Neutrophil (primary cell): ENCODE measurements around the gene FYN.

ENCODE experiments used
- H3K27ac ChIP-seq: fragments of 200-600 bp; sonication (generic); 2 replicates; pipeline ENCODE4 v1.5.1; 2016; ENCODE audit warnings: mild to moderate bottlenecking, moderate library complexity
- H3K27me3 ChIP-seq: fragments of 200-600 bp; sonication (generic); 2 replicates; pipeline ENCODE4 v1.6.0; 2016; ENCODE audit warnings: mild to moderate bottlenecking
- H3K36me3 ChIP-seq: fragments of 200-600 bp; sonication (generic); 2 replicates; pipeline ENCODE4 v1.5.1; 2017
- H3K4me1 ChIP-seq, 2 experiments: fragments of 200-600 bp in 1 of 2; sonication (generic) in 1 of 2; 1 replicate in 1 of 2; 2 replicates in 1 of 2; pipeline versions ENCODE4 v1.5.1 to v1.6.1; 2013 to 2016; ENCODE audit warnings: low read depth in 1 of 2, low read length in 1 of 2, mild to moderate bottlenecking in 1 of 2, moderate library complexity in 1 of 2; ENCODE audit not compliant: control insufficient read depth in 1 of 2, insufficient read depth in 1 of 2
- H3K4me3 ChIP-seq, 2 experiments: fragments of 200-600 bp in 1 of 2; sonication (generic) in 1 of 2; 1 replicate in 1 of 2; 2 replicates in 1 of 2; pipeline ENCODE4 v1.5.1; 2013 to 2016; ENCODE audit warnings: low read depth in 1 of 2, low read length in 1 of 2, mild to moderate bottlenecking in 1 of 2, moderate library complexity in 1 of 2
- H3K9me3 ChIP-seq: fragments of 200-600 bp; sonication (generic); 2 replicates; pipeline ENCODE4 v1.5.1; 2016
- TF ChIP-seq, protein P1 (sequence below): fragments of 200-600 bp; sonication (generic); IDR thresholded peaks from 2 replicates; pipeline ENCODE4 v1.5.1; 2016; ENCODE audit warnings: antibody characterized with exemption

The FYN gene

DNA sequence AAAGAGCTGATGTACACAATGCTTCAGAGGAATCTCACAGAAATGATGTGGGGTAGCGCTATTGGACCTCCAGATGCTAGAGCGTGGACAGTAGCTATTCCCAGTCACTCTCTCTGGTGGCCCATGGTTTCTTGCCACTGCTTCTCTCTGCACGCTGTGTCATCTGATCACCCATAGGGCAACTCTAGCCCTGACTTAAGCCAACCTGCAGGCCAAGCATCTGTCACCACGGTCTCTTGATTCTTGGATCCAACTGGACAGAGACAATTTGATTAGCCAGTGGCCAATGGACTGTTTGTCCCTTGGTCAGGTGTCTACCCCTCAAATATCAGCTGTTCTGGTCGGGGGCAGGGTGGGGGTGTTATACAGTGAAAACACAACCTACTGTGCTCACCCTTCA lies 225.2 kb downstream of the FYN start:
- no peak overlapping the region for H3K27ac ChIP-seq
- H3K4me3 ChIP-seq = no peak overlapping the region
- TF ChIP-seq, protein P1, sequence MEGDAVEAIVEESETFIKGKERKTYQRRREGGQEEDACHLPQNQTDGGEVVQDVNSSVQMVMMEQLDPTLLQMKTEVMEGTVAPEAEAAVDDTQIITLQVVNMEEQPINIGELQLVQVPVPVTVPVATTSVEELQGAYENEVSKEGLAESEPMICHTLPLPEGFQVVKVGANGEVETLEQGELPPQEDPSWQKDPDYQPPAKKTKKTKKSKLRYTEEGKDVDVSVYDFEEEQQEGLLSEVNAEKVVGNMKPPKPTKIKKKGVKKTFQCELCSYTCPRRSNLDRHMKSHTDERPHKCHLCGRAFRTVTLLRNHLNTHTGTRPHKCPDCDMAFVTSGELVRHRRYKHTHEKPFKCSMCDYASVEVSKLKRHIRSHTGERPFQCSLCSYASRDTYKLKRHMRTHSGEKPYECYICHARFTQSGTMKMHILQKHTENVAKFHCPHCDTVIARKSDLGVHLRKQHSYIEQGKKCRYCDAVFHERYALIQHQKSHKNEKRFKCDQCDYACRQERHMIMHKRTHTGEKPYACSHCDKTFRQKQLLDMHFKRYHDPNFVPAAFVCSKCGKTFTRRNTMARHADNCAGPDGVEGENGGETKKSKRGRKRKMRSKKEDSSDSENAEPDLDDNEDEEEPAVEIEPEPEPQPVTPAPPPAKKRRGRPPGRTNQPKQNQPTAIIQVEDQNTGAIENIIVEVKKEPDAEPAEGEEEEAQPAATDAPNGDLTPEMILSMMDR = no peak
- H3K36me3 ChIP-seq = no peaks in the 10 kb centered on the region
- no peaks in the 10 kb centered on the region for H3K4me1 ChIP-seq
- no peaks in the 10 kb centered on the region for H3K9me3 ChIP-seq
- H3K27me3 ChIP-seq = no peaks in the 10 kb centered on the region

DNA sequence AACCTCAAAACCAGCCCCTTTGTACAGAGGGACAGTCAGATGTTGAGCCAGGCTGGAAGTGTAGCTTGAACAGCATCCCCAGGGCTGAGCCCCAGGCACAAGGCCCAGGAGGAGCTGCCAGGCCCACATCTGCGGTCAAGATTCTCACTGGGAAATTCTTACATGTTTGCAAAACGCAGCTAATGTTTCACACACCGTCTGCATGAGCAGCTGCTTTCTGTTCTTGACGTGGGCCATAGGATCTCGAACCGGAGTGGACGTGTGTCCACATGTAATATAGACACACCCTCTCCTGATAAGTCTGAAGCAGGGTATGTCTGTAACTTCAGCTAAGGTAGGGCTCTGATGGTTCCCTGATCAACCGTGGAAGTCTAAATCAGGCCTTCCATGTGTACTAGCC lies 226.3 kb downstream of the FYN start:
- H3K27ac ChIP-seq = no peak overlapping the region

DNA sequence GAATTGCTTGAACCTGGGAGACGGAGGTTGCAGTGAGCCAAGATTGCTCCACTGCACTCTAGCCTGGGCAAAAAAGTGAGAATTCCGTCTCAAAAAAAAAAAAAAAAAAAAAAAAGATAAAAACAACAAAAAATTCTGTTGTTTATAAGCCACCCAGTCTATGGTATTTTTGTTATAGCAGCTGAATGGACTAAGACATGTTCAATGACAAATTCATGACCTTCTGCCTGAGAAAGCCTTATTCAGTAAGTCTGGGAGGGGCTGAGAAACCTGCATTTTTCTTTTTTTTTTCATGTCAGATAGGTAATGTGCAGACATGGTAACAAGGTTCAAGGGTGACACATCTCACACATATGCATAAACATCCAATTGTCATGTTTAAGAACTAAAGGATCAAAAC lies 227.2 kb downstream of the FYN start:
- Histone ChIP-seq H3K9me3 (no peaks in the 10 kb centered on the region), H3K4me3 (no peak overlapping the region), H3K27ac (no peak overlapping the region), H3K36me3 (no peaks in the 10 kb centered on the region), H3K4me1 (no peaks in the 10 kb centered on the region), H3K27me3 (no peaks in the 10 kb centered on the region)
- TF ChIP-seq, protein P1 = no peak

More for the DNA sequence above, 226.3 kb downstream of the FYN start:
- Histone ChIP-seq H3K9me3 (no peaks in the 10 kb centered on the region), H3K36me3 (no peaks in the 10 kb centered on the region), H3K27me3 (no peaks in the 10 kb centered on the region), H3K4me1 (no peaks in the 10 kb centered on the region), H3K4me3 (no peak overlapping the region)
- TF ChIP-seq, protein P1 = no peak

DNA sequence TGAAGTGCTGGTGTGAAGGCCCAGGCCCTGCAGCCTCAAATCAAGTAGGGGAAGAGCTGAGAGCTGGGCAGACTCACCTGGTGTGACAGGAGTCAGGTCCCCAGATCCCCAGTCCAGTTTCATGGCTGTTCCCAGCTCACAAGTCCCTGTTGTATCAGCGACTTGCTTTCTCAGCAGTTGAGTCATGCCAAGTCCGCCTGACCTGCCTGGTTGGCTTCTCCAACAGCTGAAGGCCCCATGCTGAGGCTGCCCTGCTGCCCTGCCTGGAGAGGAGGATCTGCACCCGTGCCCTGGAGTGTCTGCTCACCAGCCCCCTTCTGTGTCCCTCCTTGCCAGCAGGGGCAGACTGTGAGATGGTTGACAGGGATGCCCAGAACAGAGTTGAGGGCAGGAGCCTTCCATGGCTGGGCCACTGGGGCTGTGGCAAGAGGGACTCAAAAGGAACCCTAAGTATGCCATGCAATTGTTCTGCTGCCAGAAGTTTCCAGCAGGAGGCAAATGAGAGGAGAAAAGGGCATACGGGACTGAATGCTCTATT lies 228.3 kb downstream of the FYN start:
- no peaks in the 10 kb centered on the region for H3K36me3 ChIP-seq
- no peak overlapping the region for H3K4me3 ChIP-seq
- H3K4me1 ChIP-seq = no peaks in the 10 kb centered on the region
- H3K27ac ChIP-seq = no peak overlapping the region
- H3K27me3 ChIP-seq = no peaks in the 10 kb centered on the region
- H3K9me3 ChIP-seq = no peaks in the 10 kb centered on the region
- TF ChIP-seq, protein P1 = no peak

DNA sequence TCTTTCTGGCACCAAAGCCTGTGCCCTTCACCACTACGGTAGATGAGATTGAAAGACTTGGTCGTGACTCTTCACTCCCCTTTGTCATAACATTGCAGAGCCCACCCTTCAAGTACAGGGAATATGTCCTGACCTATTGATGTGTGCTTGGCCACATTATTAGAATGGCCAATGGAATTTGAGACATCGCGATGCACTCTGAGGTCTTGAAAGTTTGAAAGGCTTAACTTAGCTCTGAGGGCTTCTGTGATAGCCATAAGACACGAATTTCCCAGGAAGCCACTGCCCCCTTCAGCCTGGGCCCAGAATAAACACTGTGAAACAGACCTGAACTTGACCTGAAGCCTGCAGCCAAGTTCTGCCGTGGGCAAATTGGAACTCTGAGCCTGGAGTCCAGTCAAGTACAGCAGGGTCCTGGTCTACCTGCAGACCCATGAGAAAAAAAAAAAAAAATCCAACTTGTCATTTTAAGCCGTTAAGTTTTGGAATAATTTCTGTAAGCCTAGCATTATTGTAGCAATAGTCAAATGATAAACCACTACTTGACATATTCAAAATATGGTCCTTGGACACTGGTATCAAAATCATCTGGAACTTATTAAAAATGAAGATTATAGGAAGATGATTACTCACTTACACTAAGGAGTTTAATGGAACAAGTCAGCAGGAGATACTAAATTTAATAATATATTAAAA lies 230.6 kb downstream of the FYN start:
- Histone ChIP-seq H3K4me3 (no peak overlapping the region), H3K36me3 (no peaks in the 10 kb centered on the region), H3K27me3 (no peaks in the 10 kb centered on the region), H3K9me3 (no peaks in the 10 kb centered on the region), H3K27ac (no peak overlapping the region), H3K4me1 (no peaks in the 10 kb centered on the region)
- TF ChIP-seq, protein P1 = peak; percentile 45
